ENCODE data around the gene TTC21B. TPM values are rescaled to one million over a fixed set of nuclear protein-coding genes. Genes with fewer than 3 reads are reported as not detected.
"Not testable (repeated sequence)": the region's sequence is repeated elsewhere in the genome, so short reads cannot be mapped to it uniquely, and the experiment has no call there.

The TTC21B gene
- total RNA-seq, 2 donors from 2014 or later: 25.8 to 25.9 TPM

DNA sequence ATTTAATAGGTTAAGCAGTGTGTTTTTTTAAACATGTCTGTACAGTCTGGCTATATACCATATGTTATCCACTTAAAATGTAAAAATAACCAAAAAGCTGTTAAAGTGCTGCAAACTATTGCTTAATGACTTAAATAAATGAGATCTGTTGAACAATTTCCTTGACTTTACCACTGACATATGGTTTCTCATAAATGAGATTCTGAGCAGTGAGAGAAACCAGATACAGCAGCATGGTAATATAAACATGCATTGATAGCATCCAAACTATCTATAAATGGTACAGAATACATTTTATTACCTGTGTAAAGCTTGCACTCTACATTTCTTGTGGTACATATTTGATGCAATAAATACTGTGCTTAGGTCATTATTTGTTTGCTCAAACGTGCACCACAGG lies 36.3 kb upstream of the TTC21B start:
- no peaks in the 10 kb centered on the region for H3K9me3 Mint-ChIP-seq
- H3K36me3 ChIP-seq (ENCODE audit: control insufficient read depth, insufficient read depth, low read length): no peaks in the 10 kb centered on the region
- H3K4me3 Mint-ChIP-seq: no peak overlapping the region
- H3K27ac ChIP-seq (ENCODE audit: low read depth, low read length): no peak overlapping the region
- DNase-seq: no peak
- WGBS, 2 experiments (ENCODE audit: insufficient coverage in 1 of 2, insufficient read length in 1 of 2): 55% methylated on average over 1 of the region's 1 CpG; no CpG with 5 or more reads in 1 of the 2 experiments
- H3K4me3 ChIP-seq (ENCODE audit: low read length): no peak overlapping the region
- no peaks in the 10 kb centered on the region for H3K4me1 Mint-ChIP-seq
- H3K27me3 ChIP-seq (ENCODE audit: control insufficient read depth, insufficient read depth, low read length, poor library complexity, severe bottlenecking): no peaks in the 10 kb centered on the region
- TF ChIP-seq CTCF (conservative IDR thresholded peaks at IDR 0.05): no peak
- H3K9ac ChIP-seq (ENCODE audit: extremely low read depth, low read length, poor library complexity, severe bottlenecking): no peak overlapping the region
- no peaks in the 10 kb centered on the region for H3K36me3 Mint-ChIP-seq (ENCODE audit: low read depth)
- no peaks in the 10 kb centered on the region for H3K4me1 ChIP-seq (ENCODE audit: control insufficient read depth, insufficient read depth, low read length)
- H3K9me3 ChIP-seq (ENCODE audit: control insufficient read depth, low read length): no peaks in the 10 kb centered on the region
- no peak overlapping the region for H3K27ac Mint-ChIP-seq
- H3K27me3 Mint-ChIP-seq (ENCODE audit: insufficient read depth): peaks cover 1% of the 10 kb centered on the region

DNA sequence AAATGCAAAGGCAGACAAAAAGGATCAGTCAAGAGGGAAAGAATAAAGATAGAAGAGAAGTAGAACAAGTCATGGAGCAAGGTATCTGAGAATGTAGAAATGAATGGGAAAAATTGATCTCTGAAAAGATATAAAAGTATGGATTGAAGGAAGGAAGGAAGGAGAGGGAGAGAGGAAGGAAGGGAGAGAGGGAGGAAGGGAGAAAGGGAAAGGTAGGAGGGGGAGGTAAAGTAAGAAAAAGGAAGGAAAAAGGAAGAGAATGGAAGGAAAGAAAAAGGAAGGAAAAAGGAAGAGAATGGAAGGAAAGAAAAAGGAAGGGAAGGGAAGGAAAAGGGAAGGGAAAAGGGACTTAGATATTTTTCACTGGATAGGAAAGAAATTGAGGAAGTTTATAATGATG lies 31.5 kb upstream of the TTC21B start:
- H3K27me3 ChIP-seq (ENCODE audit: control insufficient read depth, insufficient read depth, low read length, poor library complexity, severe bottlenecking): no peaks in the 10 kb centered on the region
- no peak for TF ChIP-seq CTCF (conservative IDR thresholded peaks at IDR 0.05)

GRCh38 chr2:165972161-165972560 lies 18.6 kb upstream of the TTC21B start:
- not testable (repeated sequence) for H3K4me3 Mint-ChIP-seq; H3K9me3 ChIP-seq (ENCODE audit: control insufficient read depth, low read length); H3K9ac ChIP-seq (ENCODE audit: extremely low read depth, low read length, poor library complexity, severe bottlenecking); H3K4me1 ChIP-seq (ENCODE audit: control insufficient read depth, insufficient read depth, low read length); H3K4me3 ChIP-seq (ENCODE audit: low read length); H3K27me3 Mint-ChIP-seq (ENCODE audit: insufficient read depth); H3K4me1 Mint-ChIP-seq; H3K36me3 ChIP-seq (ENCODE audit: control insufficient read depth, insufficient read depth, low read length); DNase-seq; H3K36me3 Mint-ChIP-seq (ENCODE audit: low read depth); H3K27ac Mint-ChIP-seq; H3K27me3 ChIP-seq (ENCODE audit: control insufficient read depth, insufficient read depth, low read length, poor library complexity, severe bottlenecking); H3K27ac ChIP-seq (ENCODE audit: low read depth, low read length)
- TF ChIP-seq CTCF (conservative IDR thresholded peaks at IDR 0.05): peak; percentile 30
- peaks cover 10% of the 10 kb centered on the region for H3K9me3 Mint-ChIP-seq

More for the DNA sequence above, 31.5 kb upstream of the TTC21B start:
- Histone ChIP-seq H3K4me3 (ENCODE audit: low read length) (no peak overlapping the region), H3K4me1 (ENCODE audit: control insufficient read depth, insufficient read depth, low read length) (no peaks in the 10 kb centered on the region), H3K9me3 (ENCODE audit: control insufficient read depth, low read length) (no peaks in the 10 kb centered on the region), H3K9ac (ENCODE audit: extremely low read depth, low read length, poor library complexity, severe bottlenecking) (no peak overlapping the region), H3K27ac (ENCODE audit: low read depth, low read length) (no peak overlapping the region), H3K36me3 (ENCODE audit: control insufficient read depth, insufficient read depth, low read length) (no peaks in the 10 kb centered on the region)
- no peaks in the 10 kb centered on the region for H3K4me1 Mint-ChIP-seq
- no peaks in the 10 kb centered on the region for H3K36me3 Mint-ChIP-seq (ENCODE audit: low read depth)
- H3K9me3 Mint-ChIP-seq: no peaks in the 10 kb centered on the region
- DNase-seq: no peak
- no peak overlapping the region for H3K27ac Mint-ChIP-seq
- no peak overlapping the region for H3K4me3 Mint-ChIP-seq
- H3K27me3 Mint-ChIP-seq (ENCODE audit: insufficient read depth): peaks cover 1% of the 10 kb centered on the region
